CD14-positive monocyte (primary cell): ENCODE measurements around the gene ZNF662. TPM values are rescaled to one million over a fixed set of nuclear protein-coding genes. Genes with fewer than 3 reads are reported as not detected.

Source experiments
- DNase-seq, 3 donors: peaks; one replicate each; pipeline ENCODE4 v3.0.0-alpha.2; 2011 to 2022
- H2AFZ ChIP-seq: 2 replicates; pipeline ENCODE4 v1.6.0; 2012; ENCODE audit warnings: mild to moderate bottlenecking, low read depth, low read length, inconsistent platforms; ENCODE audit not compliant: insufficient read depth, poor library complexity, severe bottlenecking
- H3K27ac ChIP-seq, 2 donors: 1 replicate in 1 of 2; 2 replicates in 1 of 2; pipeline ENCODE4 v1.5.1; 2012 to 2013; ENCODE audit warnings: low read length in 2 of 2, control low read depth in 1 of 2, inconsistent platforms in 1 of 2, low read depth in 1 of 2, mild to moderate bottlenecking in 1 of 2
- H3K27me3 ChIP-seq, 2 donors: one replicate each; pipeline versions ENCODE4 v1.6.0 to v1.6.1; 2011 to 2013; ENCODE audit warnings: low read length in 2 of 2; ENCODE audit not compliant: control insufficient read depth in 2 of 2, insufficient read depth in 2 of 2
- H3K36me3 ChIP-seq, 2 donors: replicated peaks in 1 of 2; 1 replicate in 1 of 2; 2 replicates in 1 of 2; pipeline versions ENCODE4 v1.5.1 to v1.6.1; 2012 to 2013; ENCODE audit warnings: low read length in 2 of 2, control low read depth in 1 of 2, inconsistent platforms in 1 of 2, mild to moderate bottlenecking in 1 of 2; ENCODE audit not compliant: insufficient read depth in 2 of 2, control insufficient read depth in 1 of 2
- H3K4me1 ChIP-seq, 2 donors: 1 replicate in 1 of 2; 2 replicates in 1 of 2; pipeline versions ENCODE4 v1.5.1 to v1.6.1; 2012 to 2013; ENCODE audit warnings: low read length in 2 of 2, control low read depth in 1 of 2, inconsistent platforms in 1 of 2, mild to moderate bottlenecking in 1 of 2, moderate library complexity in 1 of 2; ENCODE audit not compliant: insufficient read depth in 2 of 2, control insufficient read depth in 1 of 2
- H3K4me2 ChIP-seq: replicated peaks from 2 replicates; pipeline ENCODE3; 2012; ENCODE audit warnings: low read length, moderate library complexity, mild to moderate bottlenecking; ENCODE audit not compliant: poor library complexity, severe bottlenecking; ENCODE audit errors: extremely low read depth
- H3K4me3 ChIP-seq, 3 experiments: fragments of 200-600 bp in 1 of 3; sonication (generic) in 1 of 3; replicated peaks in 1 of 3; 1 replicate in 2 of 3; 2 replicates in 1 of 3; pipeline ENCODE4 v1.5.1; 2011 to 2013; ENCODE audit warnings: low read length in 3 of 3, mild to moderate bottlenecking in 3 of 3, control low read depth in 2 of 3, low read depth in 2 of 3, inconsistent platforms in 1 of 3, moderate library complexity in 1 of 3
- H3K79me2 ChIP-seq: 2 replicates; pipeline ENCODE4 v1.6.0; 2012; ENCODE audit warnings: mild to moderate bottlenecking, control low read depth, inconsistent platforms, low read length, moderate library complexity; ENCODE audit not compliant: insufficient read depth
- H3K9ac ChIP-seq: 2 replicates; pipeline ENCODE4 v1.6.0; 2017; ENCODE audit warnings: low read length, mild to moderate bottlenecking; ENCODE audit not compliant: insufficient read depth, poor library complexity, severe bottlenecking
- H3K9me3 ChIP-seq, 2 donors: replicated peaks in 1 of 2; 1 replicate in 1 of 2; 2 replicates in 1 of 2; pipeline versions ENCODE4 v1.5.1 to v1.6.1; 2012 to 2013; ENCODE audit warnings: low read length in 2 of 2, control low read depth in 1 of 2; ENCODE audit not compliant: control insufficient read depth in 1 of 2, insufficient read depth in 1 of 2
- H4K20me1 ChIP-seq: 2 replicates; pipeline ENCODE4 v1.6.0; 2012; ENCODE audit warnings: mild to moderate bottlenecking, low read length, control low read depth, moderate library complexity; ENCODE audit not compliant: insufficient read depth
- H3K27ac Mint-ChIP-seq, 7 donors: one replicate each; pipeline ENCODE4 v1.8.0; 2020; ENCODE audit warnings: mild to moderate bottlenecking in 7 of 7, mixed read lengths in 7 of 7, moderate library complexity in 6 of 7, inconsistent platforms in 2 of 7
- H3K27me3 Mint-ChIP-seq, 3 donors: one replicate each; pipeline ENCODE4 v1.8.0; 2021 to 2022; ENCODE audit warnings: low read depth in 3 of 3, mild to moderate bottlenecking in 3 of 3, mixed read lengths in 3 of 3, moderate library complexity in 3 of 3, inconsistent platforms in 1 of 3
- H3K36me3 Mint-ChIP-seq, 2 donors: one replicate each; pipeline ENCODE4 v1.8.0; 2020; ENCODE audit warnings: mixed read lengths in 2 of 2, inconsistent platforms in 1 of 2, mild to moderate bottlenecking in 1 of 2
- H3K4me1 Mint-ChIP-seq: one replicate; pipeline ENCODE4 v1.8.0; 2020; ENCODE audit warnings: mild to moderate bottlenecking, mixed read lengths
- H3K4me3 Mint-ChIP-seq, 2 donors: one replicate each; pipeline ENCODE4 v1.8.0; 2020; ENCODE audit warnings: mild to moderate bottlenecking in 2 of 2, mixed read lengths in 2 of 2, moderate library complexity in 1 of 2
- H3K9me3 Mint-ChIP-seq, 7 donors: one replicate each; pipeline ENCODE4 v1.8.0; 2020 to 2022; ENCODE audit warnings: mixed read lengths in 7 of 7, mild to moderate bottlenecking in 6 of 7, moderate library complexity in 6 of 7, inconsistent platforms in 2 of 7
- WGBS: methylation state at CpG from one replicate; pipeline ENCODE4 v1.1.5; 2013; ENCODE audit warnings: missing lambda C conversion rate; ENCODE audit not compliant: insufficient coverage; 5-methylcytosine and 5-hydroxymethylcytosine counted together
- intact Hi-C, 2 donors: fragments of 100-400 bp; cut with micrococcal nuclease; formaldehyde crosslinking; loops; one replicate each; pipeline versions ENCODE4 v1.15.0 to v1.15.1; 2023
- polyA plus RNA-seq, 3 donors: library from polyadenylated mRNA; depleted of rRNA in 1 of 3; unstranded in 2 of 3; stranded (reverse) in 1 of 3; fragments of 300-500 nt in 2 of 3; fragments of >200 nt in 1 of 3; fragmentation: Illumina TruSeq in 2 of 3; gene quantifications; 1 replicate in 2 of 3; 2 replicates in 1 of 3; pipeline ENCODE4 v1.2.3, GENCODE V29; 2012 to 2021
- TF ChIP-seq, protein P1 (sequence below): fragments of 200-600 bp; IDR thresholded peaks from one replicate; pipeline ENCODE4 v1.8.0; 2022; ENCODE audit warnings: antibody characterized with exemption, mild to moderate bottlenecking

The ZNF662 gene
- polyA plus RNA-seq, 3 donors = 0.09 TPM; not detected in 2

DNA sequence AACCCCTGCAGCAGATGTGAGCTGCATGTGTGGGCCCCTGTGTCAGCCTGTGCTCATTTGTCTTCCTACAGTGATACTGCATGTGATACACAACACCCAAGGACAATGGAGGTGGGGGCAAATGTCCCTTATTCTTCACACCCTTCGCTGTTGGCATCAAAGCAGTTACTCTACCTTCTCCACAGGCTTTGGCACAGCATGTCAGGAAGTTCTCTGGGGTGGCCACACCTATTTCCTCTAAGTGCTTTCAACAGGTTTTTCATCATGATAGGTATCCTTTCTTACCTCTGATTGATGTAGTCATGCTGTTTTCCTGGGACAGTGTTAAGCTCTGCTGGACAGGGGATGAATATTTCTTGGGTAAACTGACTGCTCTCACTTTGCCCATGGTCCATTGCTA, 29.5 kb downstream of the ZNF662 start:
- Histone ChIP-seq H3K27ac (no peak overlapping the region), H3K9ac (no peak overlapping the region), H3K9me3 (peaks cover 0 to 8% of the 10 kb centered on the region in 2 donors), H3K27me3 (no peaks in the 10 kb centered on the region), H3K4me3 (no peak overlapping the region), H2AFZ (no peak overlapping the region), H3K79me2 (no peaks in the 10 kb centered on the region), H3K4me1 (no peaks in the 10 kb centered on the region), H4K20me1 (no peaks in the 10 kb centered on the region), H3K4me2 (no peak overlapping the region), H3K36me3 (no peaks in the 10 kb centered on the region)
- no peak for DNase-seq
- intact Hi-C loops = no loop called here
- TF ChIP-seq, protein P1, sequence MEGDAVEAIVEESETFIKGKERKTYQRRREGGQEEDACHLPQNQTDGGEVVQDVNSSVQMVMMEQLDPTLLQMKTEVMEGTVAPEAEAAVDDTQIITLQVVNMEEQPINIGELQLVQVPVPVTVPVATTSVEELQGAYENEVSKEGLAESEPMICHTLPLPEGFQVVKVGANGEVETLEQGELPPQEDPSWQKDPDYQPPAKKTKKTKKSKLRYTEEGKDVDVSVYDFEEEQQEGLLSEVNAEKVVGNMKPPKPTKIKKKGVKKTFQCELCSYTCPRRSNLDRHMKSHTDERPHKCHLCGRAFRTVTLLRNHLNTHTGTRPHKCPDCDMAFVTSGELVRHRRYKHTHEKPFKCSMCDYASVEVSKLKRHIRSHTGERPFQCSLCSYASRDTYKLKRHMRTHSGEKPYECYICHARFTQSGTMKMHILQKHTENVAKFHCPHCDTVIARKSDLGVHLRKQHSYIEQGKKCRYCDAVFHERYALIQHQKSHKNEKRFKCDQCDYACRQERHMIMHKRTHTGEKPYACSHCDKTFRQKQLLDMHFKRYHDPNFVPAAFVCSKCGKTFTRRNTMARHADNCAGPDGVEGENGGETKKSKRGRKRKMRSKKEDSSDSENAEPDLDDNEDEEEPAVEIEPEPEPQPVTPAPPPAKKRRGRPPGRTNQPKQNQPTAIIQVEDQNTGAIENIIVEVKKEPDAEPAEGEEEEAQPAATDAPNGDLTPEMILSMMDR = no peak
- H3K4me3 Mint-ChIP-seq = no peak overlapping the region
- H3K36me3 Mint-ChIP-seq = no peaks in the 10 kb centered on the region
- H3K27me3 Mint-ChIP-seq = peaks cover 0 to 6% (median 3%) of the 10 kb centered on the region in 3 donors
- peaks cover 2 to 14% (median 8%) of the 10 kb centered on the region in 7 donors for H3K9me3 Mint-ChIP-seq
- no peaks in the 10 kb centered on the region for H3K4me1 Mint-ChIP-seq
- WGBS = 80% methylated on average over 1 of the region's 1 CpG
- H3K27ac Mint-ChIP-seq = no peak overlapping the region

DNA sequence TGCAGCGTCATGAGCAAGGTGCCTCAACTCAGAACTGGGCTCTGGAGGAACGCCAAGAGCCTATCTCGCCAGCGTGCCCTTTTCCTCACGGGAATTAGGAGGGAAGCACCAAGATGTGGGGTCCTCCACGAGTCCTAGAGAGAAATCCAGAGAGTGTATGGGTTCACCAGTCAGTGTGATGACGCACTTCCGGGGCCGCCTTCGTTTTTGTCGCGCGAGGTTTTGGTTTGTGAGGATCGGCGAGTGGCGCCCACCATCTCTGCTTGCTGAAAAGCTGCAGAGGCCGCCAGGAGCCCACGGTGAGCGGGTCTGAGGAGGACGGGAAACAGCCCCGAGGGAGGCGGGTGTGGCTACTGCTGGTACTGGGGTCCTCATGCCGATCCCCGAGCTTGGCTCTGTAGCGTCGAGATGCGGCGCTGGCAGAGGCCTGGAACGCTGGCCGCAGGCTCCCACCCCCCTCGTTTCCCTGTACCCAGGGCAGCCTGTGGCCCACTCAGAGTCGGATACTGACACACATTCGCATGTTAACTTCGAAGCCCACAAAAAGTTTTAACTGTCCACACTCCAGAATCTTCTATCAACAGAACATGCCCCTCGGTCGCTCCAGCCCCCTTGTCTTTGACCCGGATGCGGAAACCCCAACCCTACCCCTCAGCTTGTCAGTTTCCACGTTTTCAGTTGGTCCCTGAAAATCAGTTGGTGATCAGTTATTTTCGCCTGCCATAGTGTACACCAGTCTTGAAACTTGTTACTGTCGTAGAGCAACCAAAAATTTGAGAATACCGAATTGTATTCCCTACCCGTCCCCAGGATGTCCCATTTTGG, 30.4 kb downstream of the ZNF662 start:
- Mint-ChIP-seq H3K36me3 (no peaks in the 10 kb centered on the region), H3K4me3 (peak overlapping the region; percentile 47 to 68), H3K4me1 (no peaks in the 10 kb centered on the region), H3K27ac (peak overlapping the region in 2 of 7 donors; percentile 3 to 64), H3K9me3 (peaks cover 2 to 14% (median 8%) of the 10 kb centered on the region in 7 donors), H3K27me3 (peaks cover 0 to 6% (median 0%) of the 10 kb centered on the region in 3 donors)
- no peak overlapping the region for H3K9ac ChIP-seq
- no peaks in the 10 kb centered on the region for H3K27me3 ChIP-seq
- H3K4me3 ChIP-seq = peak overlapping the region in 2 of 3 experiments; percentile 1 to 36
- H4K20me1 ChIP-seq = no peaks in the 10 kb centered on the region
- intact Hi-C loops = no loop called here
- 76% methylated on average over 41 of the region's 43 CpGs for WGBS
- no peaks in the 10 kb centered on the region for H3K4me1 ChIP-seq
- no peak overlapping the region for H3K27ac ChIP-seq
- no peaks in the 10 kb centered on the region for H3K79me2 ChIP-seq
- no peak overlapping the region for H2AFZ ChIP-seq
- DNase-seq = no peak
- peak overlapping the region; percentile 2 for H3K4me2 ChIP-seq
- H3K36me3 ChIP-seq = no peaks in the 10 kb centered on the region
- H3K9me3 ChIP-seq = peaks cover 0 to 8% of the 10 kb centered on the region in 2 donors
- TF ChIP-seq, protein P1 = no peak
